Superior temporal gyrus (tissue), 1 donor: ENCODE data around the gene ENTREP1.
"Not testable (repeated sequence)": the region's sequence is repeated elsewhere in the genome, so short reads cannot be mapped to it uniquely, and the experiment has no call there.

Source experiments
- DNase-seq: peaks from one replicate; pipeline ENCODE4 v3.0.0-alpha.2; 2016; ENCODE audit errors: extremely low spot score

Gene ENTREP1, protein sequence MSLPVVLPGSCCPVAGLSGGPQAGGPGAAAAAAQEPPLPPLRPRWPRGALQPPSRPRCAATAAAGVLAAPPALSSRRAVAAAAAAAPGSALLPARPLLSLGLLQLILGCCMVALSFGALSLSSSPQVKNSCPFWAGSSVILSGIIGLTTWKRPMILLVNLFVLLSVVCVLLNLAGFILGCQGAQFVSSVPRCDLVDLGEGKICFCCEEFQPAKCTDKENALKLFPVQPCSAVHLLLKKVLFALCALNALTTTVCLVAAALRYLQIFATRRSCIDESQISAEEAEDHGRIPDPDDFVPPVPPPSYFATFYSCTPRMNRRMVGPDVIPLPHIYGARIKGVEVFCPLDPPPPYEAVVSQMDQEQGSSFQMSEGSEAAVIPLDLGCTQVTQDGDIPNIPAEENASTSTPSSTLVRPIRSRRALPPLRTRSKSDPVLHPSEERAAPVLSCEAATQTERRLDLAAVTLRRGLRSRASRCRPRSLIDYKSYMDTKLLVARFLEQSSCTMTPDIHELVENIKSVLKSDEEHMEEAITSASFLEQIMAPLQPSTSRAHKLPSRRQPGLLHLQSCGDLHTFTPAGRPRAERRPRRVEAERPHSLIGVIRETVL

DNA sequence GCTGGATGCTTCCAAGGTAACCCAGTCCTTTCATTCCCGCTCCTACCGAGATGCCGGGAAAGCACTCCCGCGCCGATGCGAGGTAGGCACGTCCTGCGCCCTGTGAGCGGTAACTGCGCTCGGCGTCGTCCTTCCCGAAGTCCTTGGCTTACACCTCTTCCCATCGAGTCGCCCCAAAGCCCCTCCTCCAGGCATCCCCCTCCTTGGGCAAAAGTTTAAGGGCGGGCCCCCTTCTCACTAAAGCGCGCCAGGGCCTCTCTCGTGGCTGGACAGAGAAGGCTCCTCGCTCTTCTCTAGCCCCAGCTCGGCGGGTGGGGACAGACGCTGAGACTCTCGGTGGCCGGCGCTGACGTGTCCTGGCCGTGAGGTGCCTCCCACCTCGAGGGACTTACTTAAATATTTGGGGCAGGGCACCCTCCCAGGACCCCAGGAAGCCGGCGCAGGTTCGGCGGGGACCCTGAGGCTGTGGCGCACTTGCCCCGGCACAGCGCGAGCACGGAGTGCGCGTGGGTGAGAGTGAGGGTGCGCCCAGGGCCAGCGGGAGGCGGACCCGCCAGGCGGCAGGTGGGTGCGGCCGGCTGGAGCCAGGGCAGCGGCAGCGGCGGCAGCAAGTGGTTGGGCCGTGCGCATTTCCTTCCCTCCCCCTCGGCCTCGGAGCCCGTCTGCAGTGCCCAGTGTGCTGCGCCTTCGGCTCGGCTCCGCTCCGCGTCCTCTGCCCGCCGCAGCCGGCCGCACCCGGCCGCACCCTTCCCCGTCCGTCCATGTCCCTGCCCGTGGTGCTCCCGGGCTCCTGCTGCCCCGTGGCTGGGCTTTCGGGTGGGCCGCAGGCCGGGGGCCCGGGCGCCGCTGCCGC, at the start of gene ENTREP1:
ENTREP1 (plus strand) TSS at position 667 of the 853 bp plus-strand sequence; CDS start at position 762, 95 bp downstream.
- no peak for DNase-seq

DNA sequence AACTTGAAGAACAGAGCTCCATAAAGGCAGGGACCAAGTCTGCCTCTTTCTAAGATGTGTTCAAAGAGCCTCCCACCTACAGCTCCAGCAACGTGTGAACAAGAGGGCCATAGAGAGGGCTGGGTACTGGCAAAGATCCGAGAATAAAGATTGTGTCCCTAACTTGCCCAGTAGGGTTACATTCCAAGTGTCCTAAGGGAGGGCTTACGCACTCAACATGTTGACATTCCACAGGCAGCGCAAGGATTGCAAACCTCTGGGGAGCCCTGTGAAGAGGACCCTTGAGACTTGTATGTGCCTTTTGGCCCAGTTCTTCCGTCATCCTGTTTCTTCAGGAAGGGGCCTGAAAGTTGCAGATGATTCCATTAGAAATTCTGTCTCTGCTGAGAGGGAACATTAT, 48.2 kb upstream of the ENTREP1 start:
- DNase-seq = no peak

DNA sequence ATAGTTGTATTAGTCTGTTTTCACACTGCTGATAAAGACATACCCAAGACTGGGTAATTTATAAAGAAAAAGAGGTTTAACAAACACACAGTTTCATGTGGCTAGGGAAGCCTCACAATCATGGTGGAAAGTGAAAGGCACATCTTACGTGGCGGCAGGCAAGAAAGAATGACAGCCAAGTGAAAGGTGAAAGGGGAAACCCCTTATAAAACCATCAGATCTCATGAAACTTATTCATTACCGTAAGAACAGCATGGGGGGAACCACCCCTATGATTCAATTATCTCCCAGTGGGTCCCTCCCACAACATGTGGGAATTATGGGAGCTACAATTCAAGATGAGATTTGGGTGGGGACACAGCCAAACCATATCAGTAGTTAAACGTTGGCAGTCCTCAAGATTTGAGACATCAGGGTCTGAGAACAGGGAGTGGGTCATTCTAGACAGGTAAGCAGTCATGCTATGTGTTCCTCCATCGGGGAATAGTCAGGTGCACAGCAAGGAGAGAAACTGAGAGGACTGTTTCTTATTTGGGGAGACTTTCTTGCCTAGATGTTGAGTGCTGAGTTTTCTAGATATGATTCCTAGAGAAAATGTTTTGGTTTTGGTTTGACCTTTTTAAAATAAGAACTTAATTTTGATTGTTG, 45.8 kb upstream of the ENTREP1 start:
- DNase-seq = no peak

DNA sequence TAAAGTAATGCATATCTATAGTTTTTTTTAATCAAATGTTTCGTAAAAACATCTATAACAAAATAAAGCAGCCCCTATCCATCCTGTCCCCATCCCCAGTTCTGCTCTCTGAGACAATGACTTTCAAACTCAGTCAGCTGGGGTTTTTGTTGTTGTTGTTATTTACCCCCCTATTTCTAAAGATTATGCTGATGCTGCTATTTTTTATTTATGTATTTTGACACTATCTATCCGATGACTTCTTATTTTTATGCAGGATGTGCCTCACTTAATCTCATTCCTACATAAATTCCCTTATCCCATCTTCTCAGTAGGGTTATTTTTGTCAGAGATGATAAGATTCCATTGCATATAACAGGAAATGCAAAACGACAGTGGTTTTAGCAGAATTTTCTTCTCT, 45.3 kb upstream of the ENTREP1 start:
- DNase-seq = no peak

DNA sequence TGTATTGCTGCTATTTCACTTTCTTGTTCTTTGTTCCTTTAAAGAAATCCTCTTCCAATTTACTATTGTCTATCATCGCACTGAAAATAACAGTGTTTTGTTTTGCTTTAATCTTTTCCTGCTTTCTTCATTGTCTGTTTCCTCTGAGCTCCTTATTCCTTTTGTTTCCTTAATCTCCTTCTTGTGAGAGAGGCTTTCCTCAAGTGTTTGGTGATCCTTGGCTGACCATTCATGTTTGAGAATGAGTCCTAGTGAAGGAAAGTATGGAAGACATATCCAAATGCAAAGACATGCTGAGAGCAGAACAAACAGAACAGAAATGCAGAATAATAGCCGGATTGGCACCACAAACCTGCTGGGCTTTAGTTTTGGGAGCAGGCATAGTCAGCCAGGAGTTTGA, 42.0 kb upstream of the ENTREP1 start:
- DNase-seq = no peak

DNA sequence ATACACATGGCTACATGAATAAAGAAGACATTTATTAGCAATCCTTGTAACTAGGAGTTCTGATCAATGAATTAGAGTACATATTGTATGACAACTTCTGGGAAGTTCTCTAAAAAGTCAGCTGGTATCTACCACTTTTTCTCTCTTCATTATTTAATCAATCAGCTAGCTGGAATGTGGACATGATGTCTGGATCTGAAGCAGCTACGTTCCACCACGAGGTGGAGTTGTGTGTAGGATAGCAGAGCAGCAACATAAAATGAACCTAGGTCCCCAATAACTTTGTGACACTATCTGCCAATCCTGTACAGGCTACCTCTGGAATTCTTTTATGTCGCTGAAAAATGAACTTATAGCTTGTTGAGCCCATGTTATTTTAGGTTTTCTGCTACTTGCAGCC, 32.9 kb upstream of the ENTREP1 start:
- no peak for DNase-seq

DNA sequence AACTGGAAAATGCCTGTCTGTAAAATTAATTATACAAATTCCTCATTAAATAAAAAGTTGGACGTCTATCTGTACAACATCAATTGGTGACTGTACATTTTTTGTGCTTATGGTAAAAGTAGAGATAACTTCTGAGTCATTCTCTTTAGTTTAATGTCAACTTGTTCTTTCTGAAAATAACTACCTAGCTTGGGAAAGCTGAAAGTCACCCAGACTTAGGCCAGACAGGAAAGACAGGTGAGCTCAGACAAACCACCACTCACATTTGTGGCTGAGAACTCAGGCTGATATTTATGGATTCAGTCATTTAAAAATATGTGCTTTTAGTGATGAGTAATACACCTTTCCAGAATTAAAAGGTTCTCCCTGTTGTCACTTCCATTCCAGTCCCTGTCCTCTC, 31.9 kb upstream of the ENTREP1 start:
- no peak for DNase-seq

DNA sequence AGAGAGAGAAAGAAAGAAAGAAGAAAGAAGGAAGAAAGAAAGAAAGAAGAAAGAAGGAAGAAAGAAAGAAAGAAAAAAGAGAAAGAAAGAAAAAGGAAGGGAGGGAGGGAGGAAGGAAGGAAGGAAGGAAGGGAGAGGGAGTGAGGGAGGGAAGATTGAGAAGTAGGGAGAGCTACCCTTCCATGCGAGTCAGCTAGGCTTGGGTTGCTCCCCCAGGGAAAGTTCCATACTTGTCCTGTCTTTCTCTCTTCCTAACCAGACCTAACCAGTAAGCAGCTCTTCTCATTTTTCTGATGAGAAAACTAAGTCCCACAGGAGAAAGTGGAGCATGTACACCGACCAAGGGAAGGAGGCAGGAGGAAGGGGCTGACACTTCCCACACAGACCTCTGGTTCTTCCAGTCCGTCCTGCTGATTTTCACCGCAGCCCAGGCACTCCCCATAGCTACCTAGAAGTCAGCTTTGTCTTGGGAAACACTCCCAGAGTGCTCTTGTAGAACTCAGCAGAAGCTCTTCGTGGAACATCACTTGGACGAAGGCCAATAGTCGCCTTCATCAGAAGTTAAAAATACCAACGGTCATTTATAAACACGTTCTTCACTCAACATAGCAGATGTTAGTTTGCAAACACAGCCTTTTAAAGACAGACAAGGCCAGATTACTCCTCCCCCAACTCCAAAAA, 29.0 kb upstream of the ENTREP1 start:
- DNase-seq = no peak

DNA sequence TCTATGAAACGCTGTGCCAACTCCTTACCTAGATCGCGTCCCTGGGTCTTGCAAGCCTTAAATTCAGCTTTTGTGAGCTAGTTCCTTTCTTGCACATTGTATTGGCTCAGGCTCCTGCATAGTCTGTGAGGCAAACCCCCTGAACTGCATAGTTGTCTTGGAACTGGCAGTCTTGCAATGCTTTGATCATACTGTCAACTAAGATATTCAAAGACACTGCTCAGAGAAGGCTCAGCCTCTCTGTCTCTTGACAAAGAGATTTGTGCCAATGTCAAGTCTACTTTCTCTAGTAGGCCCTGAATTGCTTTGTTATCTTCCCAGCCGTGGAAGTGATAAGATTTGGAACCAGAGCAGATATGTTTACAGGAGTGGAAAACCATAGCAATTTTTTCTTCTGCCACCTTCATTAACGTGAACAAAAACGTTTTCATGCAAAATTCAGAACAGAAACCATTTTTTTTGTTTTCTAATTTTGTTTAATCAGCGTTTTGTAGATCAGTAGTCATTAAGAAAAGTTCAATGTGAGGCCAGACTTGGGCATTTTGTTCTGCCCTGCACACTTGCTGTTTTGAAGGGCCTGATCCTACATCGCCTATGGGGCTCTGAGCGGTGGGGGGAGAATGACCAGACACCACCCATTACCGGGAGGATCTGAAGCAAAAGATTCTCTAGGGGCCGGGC, 27.6 kb upstream of the ENTREP1 start:
- DNase-seq = no peak

DNA sequence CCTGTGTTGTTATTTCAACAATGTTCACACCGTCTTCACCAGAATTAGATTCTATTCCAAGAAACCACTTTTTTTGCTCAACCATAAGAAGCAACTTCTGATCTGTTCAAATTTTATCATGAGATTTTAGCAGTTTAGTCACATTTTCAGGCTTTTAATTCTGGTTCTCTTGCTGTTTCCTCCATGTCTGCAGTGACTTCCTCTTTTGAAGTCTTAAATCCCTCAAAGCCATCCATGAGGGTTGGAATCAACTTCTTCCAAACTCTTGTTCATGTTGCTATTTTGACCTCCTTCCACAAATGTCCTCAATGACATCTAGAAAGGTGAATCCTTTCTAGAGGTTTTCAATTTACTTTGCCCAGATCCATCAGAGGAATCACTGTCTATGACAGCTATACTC, 25.7 kb upstream of the ENTREP1 start:
- DNase-seq = no peak

DNA sequence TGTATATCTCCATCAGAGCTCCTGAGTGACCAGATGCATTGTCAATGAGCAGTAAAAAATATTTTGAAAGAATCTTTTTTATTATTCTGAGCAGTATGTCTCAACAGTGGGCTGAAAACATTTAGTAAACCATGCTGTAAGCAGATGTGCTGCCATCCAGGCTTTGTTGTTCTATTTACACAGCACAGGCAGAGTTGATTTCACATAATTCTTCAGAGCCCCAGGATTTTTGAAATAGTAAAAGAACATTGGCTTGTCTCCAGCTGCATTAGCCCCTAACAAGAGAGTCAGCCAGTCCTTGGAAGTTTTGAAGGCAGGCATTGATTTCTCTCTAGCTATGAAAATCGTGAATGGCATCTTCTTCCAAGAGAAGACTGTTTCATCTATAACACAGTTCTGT, 25.2 kb upstream of the ENTREP1 start:
- DNase-seq = no peak

DNA sequence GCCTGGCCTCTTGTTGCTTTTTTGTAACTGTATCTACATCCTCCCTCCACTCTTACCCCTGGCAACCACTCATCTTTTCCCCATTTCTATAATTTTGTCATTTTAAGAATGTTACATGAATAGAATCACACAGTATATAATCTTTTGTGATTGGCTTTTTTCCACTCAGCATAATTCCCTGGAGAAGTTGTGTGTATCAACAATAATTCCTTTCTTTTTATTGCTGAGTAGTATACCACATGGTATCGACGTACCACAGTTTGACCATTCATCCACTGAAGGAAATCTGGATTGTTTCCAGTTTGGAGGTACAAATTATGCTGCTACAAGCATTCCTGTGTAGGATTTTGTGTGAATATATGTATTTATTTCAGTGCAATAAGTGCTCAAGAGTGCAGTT, 21.7 kb upstream of the ENTREP1 start:
- DNase-seq = no peak

DNA sequence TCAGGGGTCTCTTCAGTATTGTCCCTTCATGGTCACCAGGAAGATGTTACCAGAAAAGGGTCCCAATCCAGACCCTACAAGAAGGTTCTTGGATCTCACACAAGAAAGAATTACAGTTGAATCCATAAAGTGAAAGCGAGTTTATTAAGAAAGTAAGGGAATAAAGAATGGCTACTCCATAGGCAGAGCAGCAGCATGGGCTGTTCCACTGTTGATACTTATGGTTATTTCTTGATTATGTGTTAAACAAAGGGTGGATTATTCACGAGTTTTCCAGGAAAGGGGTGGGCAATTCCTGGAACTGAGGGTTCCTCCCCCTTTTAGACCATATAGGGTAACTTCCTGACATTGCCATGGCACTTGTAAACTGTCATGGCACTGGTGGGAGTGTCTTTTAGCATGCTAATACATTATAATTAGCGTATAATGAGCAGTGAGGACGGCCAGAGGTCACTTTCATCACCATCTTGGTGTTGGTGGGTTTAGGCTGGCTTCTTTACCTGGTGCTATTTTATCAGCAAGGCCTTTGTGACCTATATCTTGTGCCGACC, 18.0 kb upstream of the ENTREP1 start:
- DNase-seq = not testable (repeated sequence)

DNA sequence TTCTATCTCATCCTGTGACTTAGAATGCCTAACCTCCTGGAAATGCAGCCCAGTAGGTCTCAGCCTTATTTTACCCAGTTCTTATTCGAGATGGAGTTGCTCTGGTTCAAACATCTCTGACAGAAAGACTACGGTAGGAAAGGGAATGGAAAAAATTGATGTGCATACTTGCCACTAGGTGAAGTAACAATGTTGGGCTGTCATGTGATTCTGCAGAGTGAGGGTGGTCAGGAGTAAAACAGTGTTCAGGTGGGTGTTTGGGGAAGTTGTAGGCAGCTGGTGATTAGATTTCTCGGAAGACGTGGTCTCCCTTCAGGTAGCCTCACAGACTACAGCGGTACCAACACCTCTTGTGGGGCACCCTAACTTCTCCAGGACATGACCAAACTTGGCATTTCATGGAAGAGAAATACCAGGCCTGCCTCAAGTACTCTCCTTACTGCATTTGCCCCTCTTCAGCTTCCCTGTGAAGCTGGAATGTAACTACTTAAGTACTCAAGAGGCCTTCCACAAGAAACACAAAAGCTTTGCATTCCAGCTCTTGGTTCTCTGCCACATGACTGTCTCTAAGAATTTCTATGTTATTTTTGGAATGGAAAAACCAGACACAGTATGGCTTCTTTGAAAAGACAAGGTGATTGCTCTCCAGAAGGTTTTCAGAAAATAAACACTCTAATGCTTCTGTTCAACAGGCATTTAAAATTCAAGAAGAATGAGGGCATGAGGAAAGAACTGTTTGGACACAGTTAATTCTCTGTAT, 17.4 kb upstream of the ENTREP1 start:
- DNase-seq = peak; percentile 63

DNA sequence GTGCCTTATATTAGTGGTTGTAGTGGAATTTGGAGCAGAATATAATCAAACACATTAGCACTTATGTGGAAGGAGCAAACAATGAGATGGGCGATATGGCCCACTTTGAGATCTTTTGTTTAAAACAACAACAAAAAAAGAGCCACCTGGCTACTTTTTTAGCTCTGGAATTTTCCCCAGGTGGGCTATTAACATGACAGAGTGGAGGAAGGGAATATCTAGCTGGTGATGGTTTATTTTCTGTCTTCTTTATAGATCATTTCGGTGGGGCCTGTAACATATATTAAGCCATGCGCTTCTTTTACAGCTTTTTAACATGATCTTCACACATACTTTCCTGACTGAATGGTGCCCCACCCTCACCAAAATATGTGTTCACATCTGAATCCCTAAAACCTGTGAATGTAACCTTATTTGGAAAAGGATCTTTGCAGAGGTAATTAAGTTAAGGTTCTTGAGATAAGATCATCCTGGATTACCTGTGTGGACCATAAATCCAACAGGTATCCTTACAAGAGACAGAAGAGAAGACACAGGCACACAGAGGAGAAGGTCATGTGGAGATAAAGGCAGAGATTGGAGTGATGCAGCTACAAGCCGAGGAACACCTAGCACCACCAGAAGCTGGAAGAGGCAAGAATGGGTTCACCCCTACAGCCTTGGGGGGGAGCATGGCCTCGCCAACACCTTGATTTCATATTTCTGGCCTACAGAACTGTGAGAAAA, 16.6 kb upstream of the ENTREP1 start:
- no peak for DNase-seq

DNA sequence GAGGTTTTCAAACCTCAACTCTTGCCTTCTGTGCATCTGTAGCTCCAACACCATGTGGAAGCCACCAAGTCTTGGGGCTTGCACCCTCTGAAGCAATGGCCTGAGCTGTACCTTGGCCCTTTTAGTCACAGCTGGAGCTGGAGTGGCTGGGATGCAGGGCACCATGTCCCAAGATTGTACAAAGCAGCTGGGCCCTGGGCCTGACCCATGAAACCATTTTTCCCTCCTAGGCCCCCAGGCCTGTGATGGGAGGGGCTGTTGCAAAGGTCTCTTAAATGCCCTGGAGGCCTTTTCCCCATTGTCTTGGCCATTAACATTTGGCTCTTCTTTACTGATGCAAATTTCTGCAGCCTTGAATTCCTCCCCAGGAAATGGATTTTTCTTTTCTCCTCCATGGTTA, 11.8 kb upstream of the ENTREP1 start:
- DNase-seq = no peak

DNA sequence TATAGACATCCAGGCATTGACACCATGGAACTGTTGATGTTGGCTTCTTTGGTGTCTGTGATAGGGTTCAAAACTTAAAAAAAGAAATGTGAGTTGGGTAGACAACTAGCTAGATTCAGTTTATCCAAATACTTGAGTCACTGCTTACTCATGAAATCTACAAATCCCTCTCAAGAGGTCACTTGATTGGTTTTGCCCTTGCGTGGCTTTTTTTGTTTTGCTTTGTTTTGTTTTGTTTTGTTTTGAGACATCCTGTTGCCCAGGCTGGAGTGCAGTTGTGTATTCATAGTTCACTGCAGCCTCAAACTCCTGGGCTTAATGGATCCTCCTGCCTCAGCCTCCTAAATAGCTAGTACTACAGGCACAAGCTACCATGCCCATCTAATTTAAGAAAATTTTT, 10.5 kb upstream of the ENTREP1 start:
- DNase-seq = no peak

DNA sequence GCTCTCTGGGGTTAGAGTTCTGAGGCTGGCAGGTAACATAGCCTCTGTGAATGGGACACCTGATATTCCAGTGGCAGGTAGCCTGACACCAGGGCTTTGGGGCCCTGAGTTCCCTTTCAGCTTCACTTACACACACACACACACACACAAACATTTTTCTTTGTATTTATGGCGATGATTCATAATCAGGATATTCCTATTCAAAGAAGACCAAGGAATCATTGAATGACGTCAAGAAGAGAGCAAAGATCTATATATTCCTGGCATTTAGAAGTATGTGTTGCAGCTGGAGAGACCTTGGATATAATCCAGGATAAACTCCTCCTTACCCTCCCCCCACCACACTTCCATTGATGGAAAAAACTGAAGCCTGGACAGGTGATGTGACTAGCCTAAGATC, 7.9 kb upstream of the ENTREP1 start:
- DNase-seq = no peak

DNA sequence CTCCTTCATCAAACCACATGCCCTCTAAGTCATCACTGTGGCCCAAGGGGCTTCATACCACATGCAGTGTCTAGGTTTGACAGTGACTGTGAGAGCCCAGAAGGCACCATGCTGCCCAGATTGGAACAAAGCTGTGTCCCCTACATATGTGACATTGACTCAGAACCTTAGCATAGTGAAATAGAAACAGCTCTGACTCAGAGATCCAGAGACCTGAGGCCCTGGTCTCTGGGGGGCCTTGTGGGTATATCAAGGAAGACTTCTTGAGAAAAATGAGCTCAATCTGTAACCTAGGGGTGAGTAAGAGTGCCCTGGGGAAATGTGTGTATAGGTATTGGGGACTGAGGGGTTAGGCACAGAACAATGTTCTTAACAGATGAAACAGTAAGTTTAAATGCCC, 7.1 kb upstream of the ENTREP1 start:
- no peak for DNase-seq
